ENCODE data around the gene KIF6.

The KIF6 gene

DNA sequence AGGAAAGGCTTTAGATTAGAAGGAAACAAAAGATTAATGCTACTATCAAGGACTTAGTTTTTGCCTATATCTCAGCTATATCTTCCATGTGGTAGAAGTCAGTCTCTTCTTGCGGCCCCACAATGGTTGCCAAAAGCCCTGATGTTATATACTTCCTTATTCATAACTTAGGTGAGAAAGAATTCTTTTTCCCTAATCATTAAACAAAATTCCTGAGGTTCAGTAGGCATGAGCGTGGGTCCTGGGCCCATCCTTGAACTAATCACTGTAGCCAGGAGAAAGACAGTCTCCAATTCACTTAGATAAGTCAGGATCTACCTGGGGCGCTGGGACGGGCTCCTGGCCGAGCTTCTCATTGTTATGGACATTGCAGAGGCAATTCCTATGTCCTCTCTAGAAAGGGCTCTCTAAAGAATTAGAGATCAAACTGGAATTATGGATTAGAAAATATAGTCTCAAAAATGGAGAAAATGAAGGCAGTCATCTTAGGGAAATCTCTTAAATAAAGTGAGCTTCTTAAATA, 134.3 kb downstream of the KIF6 start:
- no peak overlapping the region for H3K4me3 ChIP-seq (ENCODE audit: low read depth, low read length)
- no peak for TF ChIP-seq ZNF19 (tag by site-specific recombination; IDR thresholded peaks at IDR 0.05; ENCODE audit: low read depth)
- no peak for TF ChIP-seq ZNF624 (tag by site-specific recombination; IDR thresholded peaks at IDR 0.05)
- no peak for TF ChIP-seq ZNF426 (tag by site-specific recombination; IDR thresholded peaks at IDR 0.05)
- TF ChIP-seq ZBTB1 (tag by site-specific recombination; IDR thresholded peaks at IDR 0.05), result no peak
- TF ChIP-seq ZNF311 (tag by site-specific recombination; IDR thresholded peaks at IDR 0.05; ENCODE audit: borderline replicate concordance), result no peak
- TF ChIP-seq, protein P1, sequence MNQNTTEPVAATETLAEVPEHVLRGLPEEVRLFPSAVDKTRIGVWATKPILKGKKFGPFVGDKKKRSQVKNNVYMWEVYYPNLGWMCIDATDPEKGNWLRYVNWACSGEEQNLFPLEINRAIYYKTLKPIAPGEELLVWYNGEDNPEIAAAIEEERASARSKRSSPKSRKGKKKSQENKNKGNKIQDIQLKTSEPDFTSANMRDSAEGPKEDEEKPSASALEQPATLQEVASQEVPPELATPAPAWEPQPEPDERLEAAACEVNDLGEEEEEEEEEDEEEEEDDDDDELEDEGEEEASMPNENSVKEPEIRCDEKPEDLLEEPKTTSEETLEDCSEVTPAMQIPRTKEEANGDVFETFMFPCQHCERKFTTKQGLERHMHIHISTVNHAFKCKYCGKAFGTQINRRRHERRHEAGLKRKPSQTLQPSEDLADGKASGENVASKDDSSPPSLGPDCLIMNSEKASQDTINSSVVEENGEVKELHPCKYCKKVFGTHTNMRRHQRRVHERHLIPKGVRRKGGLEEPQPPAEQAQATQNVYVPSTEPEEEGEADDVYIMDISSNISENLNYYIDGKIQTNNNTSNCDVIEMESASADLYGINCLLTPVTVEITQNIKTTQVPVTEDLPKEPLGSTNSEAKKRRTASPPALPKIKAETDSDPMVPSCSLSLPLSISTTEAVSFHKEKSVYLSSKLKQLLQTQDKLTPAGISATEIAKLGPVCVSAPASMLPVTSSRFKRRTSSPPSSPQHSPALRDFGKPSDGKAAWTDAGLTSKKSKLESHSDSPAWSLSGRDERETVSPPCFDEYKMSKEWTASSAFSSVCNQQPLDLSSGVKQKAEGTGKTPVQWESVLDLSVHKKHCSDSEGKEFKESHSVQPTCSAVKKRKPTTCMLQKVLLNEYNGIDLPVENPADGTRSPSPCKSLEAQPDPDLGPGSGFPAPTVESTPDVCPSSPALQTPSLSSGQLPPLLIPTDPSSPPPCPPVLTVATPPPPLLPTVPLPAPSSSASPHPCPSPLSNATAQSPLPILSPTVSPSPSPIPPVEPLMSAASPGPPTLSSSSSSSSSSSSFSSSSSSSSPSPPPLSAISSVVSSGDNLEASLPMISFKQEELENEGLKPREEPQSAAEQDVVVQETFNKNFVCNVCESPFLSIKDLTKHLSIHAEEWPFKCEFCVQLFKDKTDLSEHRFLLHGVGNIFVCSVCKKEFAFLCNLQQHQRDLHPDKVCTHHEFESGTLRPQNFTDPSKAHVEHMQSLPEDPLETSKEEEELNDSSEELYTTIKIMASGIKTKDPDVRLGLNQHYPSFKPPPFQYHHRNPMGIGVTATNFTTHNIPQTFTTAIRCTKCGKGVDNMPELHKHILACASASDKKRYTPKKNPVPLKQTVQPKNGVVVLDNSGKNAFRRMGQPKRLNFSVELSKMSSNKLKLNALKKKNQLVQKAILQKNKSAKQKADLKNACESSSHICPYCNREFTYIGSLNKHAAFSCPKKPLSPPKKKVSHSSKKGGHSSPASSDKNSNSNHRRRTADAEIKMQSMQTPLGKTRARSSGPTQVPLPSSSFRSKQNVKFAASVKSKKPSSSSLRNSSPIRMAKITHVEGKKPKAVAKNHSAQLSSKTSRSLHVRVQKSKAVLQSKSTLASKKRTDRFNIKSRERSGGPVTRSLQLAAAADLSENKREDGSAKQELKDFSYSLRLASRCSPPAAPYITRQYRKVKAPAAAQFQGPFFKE (tag by site-specific recombination; IDR thresholded peaks at IDR 0.05; ENCODE audit: borderline replicate concordance), result no peak
- TF ChIP-seq, protein P2, sequence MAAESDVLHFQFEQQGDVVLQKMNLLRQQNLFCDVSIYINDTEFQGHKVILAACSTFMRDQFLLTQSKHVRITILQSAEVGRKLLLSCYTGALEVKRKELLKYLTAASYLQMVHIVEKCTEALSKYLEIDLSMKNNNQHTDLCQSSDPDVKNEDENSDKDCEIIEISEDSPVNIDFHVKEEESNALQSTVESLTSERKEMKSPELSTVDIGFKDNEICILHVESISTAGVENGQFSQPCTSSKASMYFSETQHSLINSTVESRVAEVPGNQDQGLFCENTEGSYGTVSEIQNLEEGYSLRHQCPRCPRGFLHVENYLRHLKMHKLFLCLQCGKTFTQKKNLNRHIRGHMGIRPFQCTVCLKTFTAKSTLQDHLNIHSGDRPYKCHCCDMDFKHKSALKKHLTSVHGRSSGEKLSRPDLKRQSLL (tag by site-specific recombination; IDR thresholded peaks at IDR 0.05), result no peak
- no peak for TF ChIP-seq ZFHX2 (tag by site-specific recombination; conservative IDR thresholded peaks at IDR 0.05)
- no peak for TF ChIP-seq ZNF239 (tag by site-specific recombination; IDR thresholded peaks at IDR 0.05)
- no peak for TF ChIP-seq ZNF558 (tag by site-specific recombination; IDR thresholded peaks at IDR 0.05)
- no peak for TF ChIP-seq ZNF610 (tag by site-specific recombination; IDR thresholded peaks at IDR 0.05; ENCODE audit: borderline replicate concordance)
- TF ChIP-seq ZNF202 (tag by site-specific recombination; IDR thresholded peaks at IDR 0.05; ENCODE audit: borderline replicate concordance), result no peak
- TF ChIP-seq ZNF677 (tag by site-specific recombination; IDR thresholded peaks at IDR 0.05), result no peak
- POLR2A ChIA-PET, result no interaction called here
- no peaks in the 10 kb centered on the region for H3K4me1 ChIP-seq (ENCODE audit: control insufficient read depth, insufficient read depth, low read length)
- no peak overlapping the region for H3K27ac ChIP-seq (ENCODE audit: extremely low read depth, low read depth, low read length)
- no peaks in the 10 kb centered on the region for H3K9me3 ChIP-seq (ENCODE audit: control insufficient read depth, insufficient read depth, low read depth, low read length)
- no peaks in the 10 kb centered on the region for H3K36me3 ChIP-seq (ENCODE audit: control insufficient read depth in 2 of 2, insufficient read depth in 1 of 2, low read length in 2 of 2)
- CTCF ChIA-PET, result no interaction called here

- no peak overlapping the region for H3K4me3 ChIP-seq (ENCODE audit: low read depth, low read length)
- CTCF ChIA-PET, result no interaction called here
- H3K9me3 ChIP-seq (ENCODE audit: control insufficient read depth, insufficient read depth, low read depth, low read length), result no peaks in the 10 kb centered on the region
- no peaks in the 10 kb centered on the region for H3K36me3 ChIP-seq (ENCODE audit: control insufficient read depth in 2 of 2, insufficient read depth in 1 of 2, low read length in 2 of 2)
- no peaks in the 10 kb centered on the region for H3K4me1 ChIP-seq (ENCODE audit: control insufficient read depth, insufficient read depth, low read length)
- POLR2A ChIA-PET, result no interaction called here
- H3K27ac ChIP-seq (ENCODE audit: extremely low read depth, low read depth, low read length), result no peak overlapping the region
- TF ChIP-seq ZNF280C (tag by site-specific recombination; IDR thresholded peaks at IDR 0.05) (no peak), ZNF747 (tag by site-specific recombination; IDR thresholded peaks at IDR 0.05) (no peak), ZNF596 (tag by site-specific recombination; IDR thresholded peaks at IDR 0.05) (no peak), ZNF221 (tag by site-specific recombination; IDR thresholded peaks at IDR 0.05; ENCODE audit: borderline replicate concordance) (no peak), SCRT2 (tag by site-specific recombination; IDR thresholded peaks at IDR 0.05) (no peak), ZNF544 (tag by site-specific recombination; IDR thresholded peaks at IDR 0.05) (no peak)
- TF ChIP-seq, protein P3, sequence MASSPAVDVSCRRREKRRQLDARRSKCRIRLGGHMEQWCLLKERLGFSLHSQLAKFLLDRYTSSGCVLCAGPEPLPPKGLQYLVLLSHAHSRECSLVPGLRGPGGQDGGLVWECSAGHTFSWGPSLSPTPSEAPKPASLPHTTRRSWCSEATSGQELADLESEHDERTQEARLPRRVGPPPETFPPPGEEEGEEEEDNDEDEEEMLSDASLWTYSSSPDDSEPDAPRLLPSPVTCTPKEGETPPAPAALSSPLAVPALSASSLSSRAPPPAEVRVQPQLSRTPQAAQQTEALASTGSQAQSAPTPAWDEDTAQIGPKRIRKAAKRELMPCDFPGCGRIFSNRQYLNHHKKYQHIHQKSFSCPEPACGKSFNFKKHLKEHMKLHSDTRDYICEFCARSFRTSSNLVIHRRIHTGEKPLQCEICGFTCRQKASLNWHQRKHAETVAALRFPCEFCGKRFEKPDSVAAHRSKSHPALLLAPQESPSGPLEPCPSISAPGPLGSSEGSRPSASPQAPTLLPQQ (tag by site-specific recombination; IDR thresholded peaks at IDR 0.05), result no peak
- TF ChIP-seq, protein P4, sequence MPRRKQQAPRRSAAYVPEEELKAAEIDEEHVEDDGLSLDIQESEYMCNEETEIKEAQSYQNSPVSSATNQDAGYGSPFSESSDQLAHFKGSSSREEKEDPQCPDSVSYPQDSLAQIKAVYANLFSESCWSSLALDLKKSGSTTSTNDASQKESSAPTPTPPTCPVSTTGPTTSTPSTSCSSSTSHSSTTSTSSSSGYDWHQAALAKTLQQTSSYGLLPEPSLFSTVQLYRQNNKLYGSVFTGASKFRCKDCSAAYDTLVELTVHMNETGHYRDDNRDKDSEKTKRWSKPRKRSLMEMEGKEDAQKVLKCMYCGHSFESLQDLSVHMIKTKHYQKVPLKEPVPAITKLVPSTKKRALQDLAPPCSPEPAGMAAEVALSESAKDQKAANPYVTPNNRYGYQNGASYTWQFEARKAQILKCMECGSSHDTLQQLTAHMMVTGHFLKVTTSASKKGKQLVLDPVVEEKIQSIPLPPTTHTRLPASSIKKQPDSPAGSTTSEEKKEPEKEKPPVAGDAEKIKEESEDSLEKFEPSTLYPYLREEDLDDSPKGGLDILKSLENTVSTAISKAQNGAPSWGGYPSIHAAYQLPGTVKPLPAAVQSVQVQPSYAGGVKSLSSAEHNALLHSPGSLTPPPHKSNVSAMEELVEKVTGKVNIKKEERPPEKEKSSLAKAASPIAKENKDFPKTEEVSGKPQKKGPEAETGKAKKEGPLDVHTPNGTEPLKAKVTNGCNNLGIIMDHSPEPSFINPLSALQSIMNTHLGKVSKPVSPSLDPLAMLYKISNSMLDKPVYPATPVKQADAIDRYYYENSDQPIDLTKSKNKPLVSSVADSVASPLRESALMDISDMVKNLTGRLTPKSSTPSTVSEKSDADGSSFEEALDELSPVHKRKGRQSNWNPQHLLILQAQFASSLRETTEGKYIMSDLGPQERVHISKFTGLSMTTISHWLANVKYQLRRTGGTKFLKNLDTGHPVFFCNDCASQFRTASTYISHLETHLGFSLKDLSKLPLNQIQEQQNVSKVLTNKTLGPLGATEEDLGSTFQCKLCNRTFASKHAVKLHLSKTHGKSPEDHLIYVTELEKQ (tag by site-specific recombination; IDR thresholded peaks at IDR 0.05; ENCODE audit: borderline replicate concordance), result no peak
Measured at GRCh38 chr6:39587080-39587479, 138.1 kb downstream of the KIF6 start.
